HuH-7.5 (cell line): ENCODE measurements around the gene KCNJ10.
"Not testable (repeated sequence)": the region's sequence is repeated elsewhere in the genome, so short reads cannot be mapped to it uniquely, and the experiment has no call there.

Source experiments
- DNase-seq: peaks from one replicate; pipeline ENCODE4 v3.0.0; 2011; ENCODE audit warnings: low spot score

The KCNJ10 gene

GRCh38 chr1:160061369-160062229 lies 8.4 kb downstream of the KCNJ10 start:
- no peak for DNase-seq

- no peak for DNase-seq
Observed at GRCh38 chr1:160058087-160058486, 11.9 kb downstream of the KCNJ10 start.

GRCh38 chr1:160056648-160057169 lies 13.3 kb downstream of the KCNJ10 start:
- no peak for DNase-seq

- no peak for DNase-seq
Observed at GRCh38 chr1:160053548-160054365, 16.2 kb downstream of the KCNJ10 start.

GRCh38 chr1:160052936-160053335 lies 17.0 kb downstream of the KCNJ10 start:
- no peak for DNase-seq

- DNase-seq, result no peak
Observed at GRCh38 chr1:160050619-160051018, 19.3 kb downstream of the KCNJ10 start.

- DNase-seq, result not testable (repeated sequence)
Observed at GRCh38 chr1:160050182-160050581, 19.8 kb downstream of the KCNJ10 start.

GRCh38 chr1:160049101-160049500 lies 20.9 kb downstream of the KCNJ10 start:
- DNase-seq, result no peak

GRCh38 chr1:160048335-160048734 lies 21.6 kb downstream of the KCNJ10 start:
- no peak for DNase-seq

- no peak for DNase-seq
Observed at GRCh38 chr1:160047111-160047991, 22.6 kb downstream of the KCNJ10 start.

- no peak for DNase-seq
Observed at GRCh38 chr1:160046494-160047110, 23.4 kb downstream of the KCNJ10 start.

- no peak for DNase-seq
Observed at GRCh38 chr1:160045653-160046052, 24.3 kb downstream of the KCNJ10 start.

GRCh38 chr1:160043543-160043942 lies 26.4 kb downstream of the KCNJ10 start:
- no peak for DNase-seq

- no peak for DNase-seq
Observed at GRCh38 chr1:160040476-160040875, 29.5 kb downstream of the KCNJ10 start.

GRCh38 chr1:160032165-160032820 lies 37.7 kb downstream of the KCNJ10 start:
- no peak for DNase-seq

GRCh38 chr1:160031365-160032164 lies 38.4 kb downstream of the KCNJ10 start, which contains the start of gene PIGM:
Gene PIGM (minus strand): TSS chr1:160031990. CDS start chr1:160031739, 251 bp downstream.
- peak; percentile 57 for DNase-seq

- DNase-seq, result no peak
Observed at GRCh38 chr1:160030657-160031364, 39.1 kb downstream of the KCNJ10 start.

- DNase-seq, result no peak
Observed at GRCh38 chr1:160028426-160028825, 41.5 kb downstream of the KCNJ10 start.

- no peak for DNase-seq
Observed at GRCh38 chr1:160025314-160025713, 44.6 kb downstream of the KCNJ10 start.
